Fibroblast of the aortic adventitia (primary cell): ENCODE results near the gene EMX1. TPM values are rescaled to one million over a fixed set of nuclear protein-coding genes. Genes with fewer than 3 reads are reported as not detected.

Experiments used
- DNase-seq: peaks from one replicate; pipeline ENCODE4 v3.0.0-alpha.2; 2010; ENCODE audit warnings: low read depth
- H3K4me3 ChIP-seq: 2 replicates; pipeline ENCODE4 v1.5.1; 2011; ENCODE audit warnings: low read depth, mild to moderate bottlenecking, control low read depth, low read length, moderate library complexity
- CTCF ChIP-seq: IDR thresholded peaks from 2 replicates; pipeline ENCODE4 v1.5.1; 2011; ENCODE audit warnings: mild to moderate bottlenecking, low read length, control low read depth, inconsistent platforms; ENCODE audit not compliant: insufficient read depth
- total RNA-seq: library from RNA; depleted of rRNA; stranded (reverse); fragments of >200 nt; gene quantifications from 2 replicates; pipeline ENCODE4 v1.2.3, GENCODE V29; 2012; ENCODE audit warnings: low replicate concordance

The EMX1 gene
- total RNA-seq, 1 donor: not detected

GRCh38 chr2:72937356-72937669 lies 20.0 kb downstream of the EMX1 start:
- TF ChIP-seq CTCF: no peak
- no peak overlapping the region for H3K4me3 ChIP-seq
- no peak for DNase-seq

DNA sequence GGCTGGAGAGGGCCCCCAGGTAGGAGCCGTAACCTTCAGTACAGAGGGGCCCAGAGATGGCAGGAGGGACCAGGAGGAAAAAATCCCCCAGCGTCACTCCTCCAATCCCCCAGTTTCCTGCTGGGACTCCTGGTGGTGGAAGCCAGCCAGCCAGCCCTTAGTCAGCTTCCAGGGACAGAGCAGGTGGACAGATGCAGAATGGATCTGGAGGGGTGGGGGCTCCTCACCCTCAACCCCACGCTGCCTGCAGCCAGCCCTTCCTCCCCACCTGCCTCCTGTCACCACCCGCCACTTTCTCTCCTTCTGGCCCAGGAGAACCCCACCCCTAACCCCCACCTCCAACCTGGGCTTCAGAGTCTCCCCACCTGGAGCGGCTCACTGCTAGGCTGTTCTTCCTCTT lies 21.1 kb downstream of the EMX1 start:
- DNase-seq: no peak
- TF ChIP-seq CTCF: no peak
- H3K4me3 ChIP-seq: no peak overlapping the region

DNA sequence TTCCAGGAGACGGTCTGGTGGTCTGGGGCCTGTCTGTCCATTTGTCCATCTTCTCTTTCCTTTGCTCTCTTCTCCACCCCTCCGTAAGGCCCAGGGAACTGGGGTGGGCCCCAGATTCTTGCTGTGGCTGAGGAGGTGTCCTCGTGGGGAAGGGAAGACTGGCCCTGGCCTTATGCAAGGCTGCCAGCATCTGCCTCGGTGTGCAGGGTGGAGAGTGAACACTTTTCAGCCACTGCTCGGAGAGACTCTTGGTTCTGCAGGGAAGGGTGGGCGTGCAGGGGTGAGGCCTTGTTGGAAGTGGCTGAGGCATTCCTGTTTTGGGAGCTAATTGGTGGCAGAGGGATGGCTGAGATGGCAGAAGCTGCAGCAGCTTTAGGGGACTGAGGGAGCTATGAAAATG lies 23.0 kb downstream of the EMX1 start:
- no peak for TF ChIP-seq CTCF
- H3K4me3 ChIP-seq: no peak overlapping the region
- DNase-seq: no peak

- no peak for TF ChIP-seq CTCF
- DNase-seq: peak; percentile 33
- no peak overlapping the region for H3K4me3 ChIP-seq
Observed at GRCh38 chr2:72940786-72941185, 23.5 kb downstream of the EMX1 start.

DNA sequence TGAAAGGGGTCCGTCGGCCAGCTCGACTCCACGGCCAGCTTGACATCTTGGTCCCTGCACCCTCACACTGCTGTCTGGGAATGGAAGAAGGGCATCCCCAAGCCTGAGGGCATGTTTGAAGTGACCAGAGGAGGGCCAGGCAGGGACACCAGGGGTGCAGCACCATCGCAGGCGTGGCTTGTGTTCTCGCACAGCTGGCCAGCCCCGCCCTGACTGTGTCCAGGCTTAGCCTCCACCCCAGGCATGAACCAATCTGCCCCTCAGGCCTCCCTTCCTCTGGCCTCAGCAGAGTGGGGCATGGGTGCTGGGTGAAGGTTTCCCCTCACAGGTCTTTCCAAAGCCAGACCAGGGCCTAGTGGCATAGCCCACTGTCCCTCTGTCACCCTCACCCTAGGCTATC lies 25.0 kb downstream of the EMX1 start:
- no peak for TF ChIP-seq CTCF
- DNase-seq: no peak
- H3K4me3 ChIP-seq: no peak overlapping the region

DNA sequence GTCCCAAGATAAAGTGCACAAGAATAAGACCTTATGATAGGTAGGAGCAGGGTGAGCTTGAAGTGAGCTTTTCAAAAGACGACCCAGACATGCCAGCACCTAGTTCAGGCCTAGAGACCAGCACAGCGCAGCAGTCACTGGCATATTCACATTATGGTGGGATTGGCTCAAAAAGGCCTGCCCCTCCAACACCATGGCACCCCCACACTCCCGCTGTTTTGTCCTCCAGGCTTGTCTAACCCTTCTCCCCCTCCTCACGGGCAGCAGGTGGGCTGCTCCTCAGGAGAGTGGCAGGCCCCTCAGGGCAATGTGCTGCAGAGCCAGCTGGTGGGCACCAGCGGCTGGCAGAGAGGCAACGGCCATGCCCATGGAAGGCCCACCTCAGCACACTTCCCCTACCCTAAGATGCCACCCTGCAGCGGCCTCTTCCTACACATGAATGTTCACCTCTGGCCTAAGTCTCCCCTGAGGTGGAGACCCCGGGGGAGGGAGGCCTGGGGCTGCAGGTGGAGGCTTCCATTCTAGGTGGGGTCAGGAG lies 25.6 kb downstream of the EMX1 start:
- no peak overlapping the region for H3K4me3 ChIP-seq
- no peak for TF ChIP-seq CTCF
- DNase-seq: no peak
